Measurements from ENCODE around the gene PASD1. TPM values are rescaled to one million over a fixed set of nuclear protein-coding genes. Genes with fewer than 3 reads are reported as not detected.

The PASD1 gene
- total RNA-seq, 1 donor from 2014 or later: not detected

DNA sequence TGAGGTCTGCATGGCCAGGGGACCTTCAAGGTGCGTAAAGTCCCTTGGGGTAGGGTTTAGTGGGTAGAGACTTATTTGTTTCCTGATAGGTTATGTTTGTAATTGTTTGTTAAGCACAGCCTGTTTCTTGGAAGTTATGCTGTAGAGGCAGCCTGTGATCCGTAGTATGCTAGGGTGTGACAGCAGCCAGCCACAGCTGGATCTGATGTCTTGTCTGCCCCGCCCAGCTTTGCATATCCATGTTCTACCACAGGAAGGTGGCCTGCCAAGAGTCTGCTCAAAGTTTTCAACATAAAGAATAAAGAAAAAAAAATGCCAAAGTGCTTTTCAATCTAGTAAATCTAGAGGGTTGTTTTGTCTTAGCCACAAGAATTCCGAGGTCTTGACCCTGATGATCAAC is 112.7 kb downstream of the PASD1 start:
- Mint-ChIP-seq H3K4me3 (ENCODE audit: low read depth) (no peak overlapping the region), H3K9me3 (ENCODE audit: low read depth) (peaks cover 14% of the 10 kb centered on the region), H3K36me3 (ENCODE audit: insufficient read depth) (no peaks in the 10 kb centered on the region), H3K27me3 (peaks cover 5% of the 10 kb centered on the region), H3K27ac (no peak overlapping the region), H3K4me1 (ENCODE audit: low read depth) (no peaks in the 10 kb centered on the region)
- TF ChIP-seq, protein P1, sequence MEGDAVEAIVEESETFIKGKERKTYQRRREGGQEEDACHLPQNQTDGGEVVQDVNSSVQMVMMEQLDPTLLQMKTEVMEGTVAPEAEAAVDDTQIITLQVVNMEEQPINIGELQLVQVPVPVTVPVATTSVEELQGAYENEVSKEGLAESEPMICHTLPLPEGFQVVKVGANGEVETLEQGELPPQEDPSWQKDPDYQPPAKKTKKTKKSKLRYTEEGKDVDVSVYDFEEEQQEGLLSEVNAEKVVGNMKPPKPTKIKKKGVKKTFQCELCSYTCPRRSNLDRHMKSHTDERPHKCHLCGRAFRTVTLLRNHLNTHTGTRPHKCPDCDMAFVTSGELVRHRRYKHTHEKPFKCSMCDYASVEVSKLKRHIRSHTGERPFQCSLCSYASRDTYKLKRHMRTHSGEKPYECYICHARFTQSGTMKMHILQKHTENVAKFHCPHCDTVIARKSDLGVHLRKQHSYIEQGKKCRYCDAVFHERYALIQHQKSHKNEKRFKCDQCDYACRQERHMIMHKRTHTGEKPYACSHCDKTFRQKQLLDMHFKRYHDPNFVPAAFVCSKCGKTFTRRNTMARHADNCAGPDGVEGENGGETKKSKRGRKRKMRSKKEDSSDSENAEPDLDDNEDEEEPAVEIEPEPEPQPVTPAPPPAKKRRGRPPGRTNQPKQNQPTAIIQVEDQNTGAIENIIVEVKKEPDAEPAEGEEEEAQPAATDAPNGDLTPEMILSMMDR (IDR thresholded peaks at IDR 0.05; ENCODE audit: unreplicated experiment): no peak
- DNase-seq (ENCODE audit: low spot score, unreplicated experiment): no peak

DNA sequence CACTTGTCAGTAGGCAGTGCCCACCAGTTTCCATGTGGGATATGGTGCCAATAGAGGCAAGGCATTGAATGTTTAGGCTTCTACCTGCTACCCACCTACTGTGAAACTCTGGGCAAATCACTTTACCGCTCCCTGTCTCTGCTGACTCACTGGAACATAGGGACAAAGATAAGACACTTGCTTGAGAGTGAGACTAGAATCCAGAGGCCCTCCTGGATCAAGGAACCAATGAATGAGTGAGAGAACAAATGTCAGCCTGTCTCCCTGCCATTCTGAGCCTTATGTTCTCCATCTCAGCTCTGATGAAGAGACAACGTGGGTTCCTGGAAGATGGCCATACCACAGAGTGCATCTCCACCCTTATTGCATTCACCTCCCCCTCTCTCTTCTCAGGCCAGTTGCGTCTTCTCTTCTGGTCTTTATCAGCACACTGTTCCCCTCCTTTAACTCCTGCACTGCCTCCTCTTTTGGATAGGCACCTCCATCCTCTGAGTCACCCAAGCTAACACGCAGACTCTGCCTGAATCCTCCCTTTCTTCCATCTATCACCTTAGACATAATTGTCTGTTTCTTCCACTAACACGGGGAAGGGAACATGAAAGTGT is 116.4 kb downstream of the PASD1 start:
- Mint-ChIP-seq H3K9me3 (ENCODE audit: low read depth) (peaks cover 17% of the 10 kb centered on the region), H3K27me3 (peaks cover 8% of the 10 kb centered on the region), H3K4me1 (ENCODE audit: low read depth) (no peaks in the 10 kb centered on the region), H3K27ac (no peak overlapping the region), H3K36me3 (ENCODE audit: insufficient read depth) (peaks cover 2% of the 10 kb centered on the region), H3K4me3 (ENCODE audit: low read depth) (no peak overlapping the region)
- DNase-seq (ENCODE audit: low spot score, unreplicated experiment): no peak
- TF ChIP-seq, protein P1 (IDR thresholded peaks at IDR 0.05; ENCODE audit: unreplicated experiment): no peak

DNA sequence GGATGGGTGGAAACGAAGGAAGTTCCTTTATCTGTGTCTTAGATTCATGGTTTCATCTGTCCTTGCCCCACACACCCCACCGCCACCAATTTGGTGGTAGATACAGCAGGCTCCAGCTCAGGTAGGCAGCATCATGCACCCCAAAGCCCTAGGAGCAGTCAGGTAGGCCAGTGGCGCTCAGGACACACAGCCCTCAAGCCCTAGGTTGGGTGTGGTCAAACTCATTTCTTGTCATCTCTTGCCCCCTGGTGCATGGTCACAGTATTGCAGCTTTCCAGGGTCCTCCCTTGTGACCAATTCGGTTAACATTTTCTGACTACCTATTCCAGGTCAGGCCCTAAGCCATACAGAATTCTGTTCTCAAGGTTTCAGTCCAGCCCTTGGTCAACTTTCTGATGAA is 117.3 kb downstream of the PASD1 start:
- Mint-ChIP-seq H3K4me1 (ENCODE audit: low read depth) (no peaks in the 10 kb centered on the region), H3K4me3 (ENCODE audit: low read depth) (no peak overlapping the region), H3K9me3 (ENCODE audit: low read depth) (peaks cover 17% of the 10 kb centered on the region), H3K27me3 (peaks cover 9% of the 10 kb centered on the region), H3K36me3 (ENCODE audit: insufficient read depth) (peaks cover 2% of the 10 kb centered on the region), H3K27ac (no peak overlapping the region)
- DNase-seq (ENCODE audit: low spot score, unreplicated experiment): peak; percentile 48
- TF ChIP-seq, protein P1 (IDR thresholded peaks at IDR 0.05; ENCODE audit: unreplicated experiment): peak; percentile 66

DNA sequence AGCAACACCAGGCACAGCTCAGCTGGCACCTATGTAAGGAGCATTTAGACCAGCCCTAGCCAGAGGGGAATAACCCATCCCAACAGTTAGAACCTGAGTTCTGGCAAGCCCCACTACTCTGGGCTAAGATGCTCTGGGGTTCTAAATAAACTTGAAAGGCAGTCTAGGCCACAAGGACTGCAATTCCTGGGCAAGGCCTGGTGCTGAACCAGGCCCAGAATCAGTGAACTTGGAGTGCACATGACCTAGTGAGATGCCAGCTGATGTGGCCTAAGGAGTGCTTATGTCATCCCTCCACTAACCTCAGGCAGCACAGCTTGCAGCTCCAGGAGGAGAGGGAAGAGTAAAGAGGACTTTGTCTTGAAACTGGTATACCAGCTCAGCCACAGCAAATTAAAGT is 124.2 kb downstream of the PASD1 start:
- Mint-ChIP-seq H3K9me3 (ENCODE audit: low read depth) (peaks cover 4% of the 10 kb centered on the region), H3K4me3 (ENCODE audit: low read depth) (no peak overlapping the region), H3K4me1 (ENCODE audit: low read depth) (no peaks in the 10 kb centered on the region), H3K27me3 (peaks cover 7% of the 10 kb centered on the region), H3K36me3 (ENCODE audit: insufficient read depth) (no peaks in the 10 kb centered on the region), H3K27ac (no peak overlapping the region)
- no peak for DNase-seq (ENCODE audit: low spot score, unreplicated experiment)
- TF ChIP-seq, protein P1 (IDR thresholded peaks at IDR 0.05; ENCODE audit: unreplicated experiment): no peak

DNA sequence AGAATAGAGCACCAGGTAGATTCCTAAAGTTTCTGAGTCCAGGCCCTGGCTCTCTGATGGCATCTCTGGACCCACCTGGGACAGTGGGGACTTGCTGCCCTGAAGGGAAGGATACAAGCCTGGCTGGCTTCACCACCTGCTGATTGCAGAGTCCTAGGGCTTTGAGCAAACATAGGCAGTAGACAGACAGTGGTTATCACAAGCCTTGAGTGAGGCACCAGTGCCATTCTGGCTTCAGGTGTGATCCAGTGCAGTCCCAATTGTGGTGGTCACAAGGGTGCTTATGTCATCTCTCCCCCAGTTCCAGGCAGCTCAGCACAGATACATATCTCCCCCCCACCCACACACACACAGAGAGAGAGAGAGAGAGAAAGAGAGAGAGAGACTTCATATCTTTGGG is 125.2 kb downstream of the PASD1 start:
- Mint-ChIP-seq H3K36me3 (ENCODE audit: insufficient read depth) (peaks cover 2% of the 10 kb centered on the region), H3K27ac (no peak overlapping the region), H3K4me1 (ENCODE audit: low read depth) (no peaks in the 10 kb centered on the region), H3K27me3 (peaks cover 17% of the 10 kb centered on the region), H3K9me3 (ENCODE audit: low read depth) (peaks cover 10% of the 10 kb centered on the region), H3K4me3 (ENCODE audit: low read depth) (no peak overlapping the region)
- DNase-seq (ENCODE audit: low spot score, unreplicated experiment): no peak
- TF ChIP-seq, protein P1 (IDR thresholded peaks at IDR 0.05; ENCODE audit: unreplicated experiment): no peak
